T1000 (cell line): ENCODE measurements around the gene CHRNA4.

Source experiments
- DNase-seq: peaks from one replicate; lab custom pipeline; 2025; ENCODE audit warnings: mixed read lengths; lab: John Stamatoyannopoulos, UW

Gene CHRNA4

DNA sequence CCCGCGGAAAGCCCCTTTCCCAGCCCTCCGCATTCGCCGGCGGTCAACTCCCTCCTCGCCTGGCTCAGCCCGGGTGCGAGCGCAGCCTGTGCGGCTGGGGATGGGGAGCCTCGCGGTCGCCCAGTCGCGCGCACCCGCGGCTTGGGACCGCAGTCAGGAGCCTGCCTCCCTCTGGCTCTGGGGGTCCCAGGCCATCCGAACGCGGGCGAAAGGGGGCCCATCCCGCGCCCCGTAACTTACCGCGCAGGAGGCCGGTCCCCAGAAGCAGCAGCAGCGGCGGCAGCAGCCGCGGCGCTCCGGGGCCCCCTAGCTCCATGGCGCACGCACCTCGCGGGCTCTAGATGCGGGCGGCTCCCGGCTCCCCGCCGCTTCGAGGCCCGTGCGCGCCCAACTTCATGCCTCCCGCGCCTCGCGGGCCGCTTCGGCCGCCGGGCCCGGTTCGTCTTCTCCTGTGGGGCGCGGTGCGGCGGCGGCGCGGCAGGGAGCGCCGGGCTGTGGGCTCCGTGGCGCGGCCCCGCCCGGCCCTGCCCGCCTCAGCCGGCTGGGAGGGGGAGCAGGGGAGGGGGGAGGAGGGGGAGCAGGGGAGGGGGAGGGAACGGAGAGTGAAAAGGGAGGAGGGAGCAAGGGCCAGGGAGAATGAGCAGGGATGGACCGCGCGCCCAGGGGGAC is at the start of gene CHRNA4:
CHRNA4 (minus strand) TSS at position 500 of the 669 bp plus-strand sequence; CDS start at position 316, 184 bp downstream.
- DNase-seq: no peak

DNA sequence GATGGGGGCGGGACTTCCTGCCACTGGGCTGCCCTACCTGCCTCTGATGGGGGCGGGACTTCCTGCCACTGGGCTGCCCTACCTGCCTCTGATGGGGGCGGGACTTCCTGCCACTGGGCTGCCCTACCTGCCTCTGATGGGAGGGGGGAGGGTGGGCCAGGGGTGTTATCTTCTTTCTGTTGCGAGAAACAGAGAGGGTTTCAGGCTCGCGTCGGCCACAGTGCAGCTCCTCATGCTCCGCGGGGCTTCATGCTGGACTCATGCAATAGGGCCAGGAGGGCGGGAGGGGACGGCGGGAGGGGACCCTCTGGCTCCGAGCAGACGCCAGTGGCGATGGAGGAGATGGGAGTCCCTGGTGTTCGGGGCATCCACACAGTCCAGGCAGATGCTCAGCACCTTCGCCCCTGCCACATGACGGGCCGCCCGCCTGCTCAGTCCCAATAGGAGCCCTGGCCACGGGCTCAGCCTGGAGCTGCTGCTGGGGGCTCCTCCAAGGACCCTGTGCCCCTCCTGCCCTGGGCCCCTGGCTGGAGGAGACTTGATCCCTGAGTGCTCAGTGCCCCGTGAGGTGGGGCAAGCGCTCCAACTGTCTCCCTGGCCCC is 48.8 kb upstream of the CHRNA4 start:
- no peak for DNase-seq

DNA sequence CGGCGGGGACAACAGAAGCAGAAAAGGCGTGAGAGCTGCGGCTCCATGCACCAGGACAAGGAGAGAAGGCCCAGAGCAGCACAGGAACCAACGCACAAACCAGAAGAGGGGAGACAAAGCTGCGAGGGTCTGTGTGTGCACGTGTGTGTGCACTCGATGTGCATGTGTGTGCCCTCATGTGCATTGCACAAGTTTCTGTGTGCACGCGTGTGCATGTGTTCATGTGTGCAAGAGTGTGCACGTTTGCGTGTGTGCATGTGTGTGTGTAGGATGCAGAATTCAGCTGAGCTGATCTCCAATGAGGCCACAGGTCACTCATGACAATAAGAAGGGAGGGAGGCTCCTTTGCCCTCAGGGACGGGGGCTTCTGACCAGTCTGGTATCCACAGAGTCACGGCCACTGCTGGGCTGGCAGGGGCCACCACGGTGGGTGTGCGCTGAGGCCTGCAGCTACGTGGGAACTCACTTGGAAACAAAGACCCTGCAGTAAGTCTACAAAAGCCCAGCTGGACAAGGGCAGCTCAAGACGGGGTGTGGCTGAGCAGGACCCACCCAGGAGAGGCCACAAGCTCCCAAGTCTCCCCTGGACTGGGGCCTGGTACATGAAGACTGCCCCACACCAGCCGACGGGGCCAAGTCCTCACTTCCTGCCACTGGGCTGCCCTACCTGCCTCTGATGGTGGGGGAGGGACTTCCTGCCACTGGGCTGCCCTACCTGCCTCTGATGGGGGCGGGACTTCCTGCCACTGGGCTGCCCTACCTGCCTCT is 48.1 kb upstream of the CHRNA4 start:
- no peak for DNase-seq

DNA sequence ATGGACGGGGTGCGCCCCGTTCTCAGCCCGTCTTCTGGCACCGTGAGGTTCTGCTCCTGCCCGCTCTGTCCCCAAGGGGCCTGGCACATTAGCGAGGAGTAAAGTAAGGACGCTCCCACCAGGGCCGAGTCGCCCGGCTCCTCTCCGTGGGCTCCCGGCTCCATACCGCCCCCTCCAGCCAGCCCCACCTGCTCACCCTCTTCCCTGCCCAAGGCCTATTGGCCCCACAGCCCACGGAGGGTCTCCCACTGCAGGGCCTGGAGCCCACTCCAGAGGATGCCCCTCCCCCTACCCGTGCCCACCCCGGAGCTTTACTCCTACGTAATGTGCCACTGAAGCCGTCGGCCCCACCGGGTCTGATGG is 47.5 kb upstream of the CHRNA4 start:
- DNase-seq: no peak

DNA sequence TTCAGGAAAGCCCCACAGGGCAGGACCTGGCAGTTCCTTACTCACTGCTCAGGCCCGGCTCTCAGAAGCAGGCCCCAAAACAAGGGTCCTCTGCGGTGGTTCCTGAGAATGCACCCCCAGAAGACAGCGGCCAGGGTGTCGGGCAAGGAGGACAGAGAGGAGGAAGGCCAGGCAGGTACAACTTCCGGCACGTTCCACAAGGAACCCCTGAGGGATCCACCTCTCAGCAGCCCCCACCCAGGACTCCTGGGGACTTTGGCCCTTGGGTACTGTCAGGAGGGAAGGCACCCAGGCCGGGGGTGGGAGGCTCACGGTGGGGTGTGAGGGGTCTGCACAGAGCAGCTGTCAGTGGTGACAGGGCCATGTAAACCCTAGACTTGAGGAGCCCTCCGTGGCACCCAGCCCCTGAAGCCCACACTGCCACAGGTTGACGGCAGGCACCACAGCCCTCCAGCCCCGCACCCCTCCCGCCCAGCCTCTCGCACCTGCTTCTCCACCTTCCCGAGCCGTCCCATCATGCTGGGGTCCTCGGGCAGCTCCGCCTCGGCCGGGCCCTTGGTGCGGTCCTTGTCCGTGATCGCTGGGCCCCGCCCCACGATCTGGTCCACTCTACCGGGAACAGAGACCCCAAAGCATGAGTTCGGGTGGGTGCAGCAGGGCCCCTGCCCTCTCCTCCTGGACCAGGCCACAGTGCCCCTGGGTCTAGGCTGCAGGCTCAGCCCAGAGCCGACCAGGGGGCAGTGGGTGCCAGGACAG is 47.0 kb upstream of the CHRNA4 start:
- DNase-seq: no peak

DNA sequence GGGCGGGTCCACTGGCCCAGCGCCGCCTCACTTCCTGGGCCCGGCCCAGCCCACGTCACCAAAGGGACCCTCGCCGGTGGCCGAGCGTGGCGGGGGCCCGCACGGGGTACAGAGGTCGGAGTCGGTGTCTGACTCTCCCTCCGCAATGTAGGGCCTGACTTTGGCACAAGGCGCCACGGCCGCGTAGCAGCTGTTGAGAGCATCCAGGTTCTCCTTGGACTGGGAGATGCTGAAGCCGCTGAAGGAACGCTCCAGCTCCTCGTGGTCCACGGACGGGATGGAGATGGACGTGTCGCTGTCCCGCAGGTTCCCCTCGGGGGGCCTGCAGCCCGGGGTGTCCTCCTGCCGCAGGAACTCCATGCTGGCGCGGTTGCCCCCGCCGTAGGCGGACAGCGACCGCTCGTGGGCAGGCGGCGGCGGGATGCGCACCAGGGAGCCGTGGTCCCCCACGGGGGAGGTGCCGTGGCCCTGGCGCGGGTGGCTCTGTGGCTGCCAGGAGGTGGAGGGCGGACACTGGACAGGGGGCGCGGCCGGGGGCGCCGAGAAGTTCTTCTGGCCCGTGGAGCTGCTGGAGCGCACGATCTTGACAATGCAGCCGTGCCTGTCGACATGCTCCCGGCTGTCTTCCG is 45.6 kb upstream of the CHRNA4 start:
- no peak for DNase-seq

DNA sequence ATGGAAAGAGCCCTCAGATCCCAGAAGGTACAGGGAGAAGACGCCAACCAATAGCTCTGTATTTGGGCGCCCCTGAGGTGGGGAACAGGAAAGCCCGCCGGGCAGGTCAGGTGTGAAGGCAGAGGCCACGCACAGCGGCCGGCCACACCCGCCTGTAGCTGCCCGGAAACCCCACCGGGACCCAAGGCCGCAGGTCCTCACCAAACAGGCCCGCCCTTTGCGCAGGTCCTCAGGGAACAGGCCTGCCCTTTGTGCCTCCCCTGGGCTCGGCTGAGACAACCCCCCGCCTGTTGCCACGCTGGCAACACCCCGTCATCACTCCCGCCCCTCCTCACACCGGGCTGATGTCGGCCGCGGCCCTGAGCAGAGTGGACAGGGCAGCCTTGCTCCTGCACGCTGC is 44.9 kb upstream of the CHRNA4 start:
- DNase-seq: no peak

DNA sequence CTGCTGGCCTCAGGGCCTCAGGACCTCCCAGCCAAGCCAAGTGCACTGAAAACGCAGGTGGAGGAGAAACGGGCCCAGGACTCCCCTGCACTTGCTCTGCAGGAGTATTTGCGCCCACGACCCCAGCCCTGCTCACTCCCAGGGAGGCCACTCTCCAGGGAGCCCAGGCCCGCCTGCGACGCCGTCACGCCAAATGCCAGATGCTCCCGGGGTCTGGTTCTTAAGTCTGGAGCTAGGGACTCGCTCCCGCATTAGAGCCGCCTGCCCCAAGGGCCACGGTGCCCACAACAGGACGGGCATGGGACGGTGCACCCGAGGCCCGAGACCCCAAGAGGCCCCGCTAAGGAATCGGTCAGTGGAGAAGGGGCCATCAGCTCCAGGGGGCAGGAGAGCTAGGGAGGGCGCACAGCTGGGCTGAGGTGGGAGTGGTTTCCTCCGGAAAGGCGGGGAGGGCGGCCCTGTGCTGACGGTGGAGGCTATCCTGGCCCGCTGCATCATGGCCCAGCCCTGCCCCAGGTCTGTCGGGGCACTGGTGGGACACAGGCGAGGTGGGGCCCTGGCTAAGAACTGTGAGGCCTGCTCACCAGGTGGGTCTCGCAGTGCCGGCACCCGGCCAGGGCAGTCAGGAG is 44.1 kb upstream of the CHRNA4 start:
- no peak for DNase-seq

DNA sequence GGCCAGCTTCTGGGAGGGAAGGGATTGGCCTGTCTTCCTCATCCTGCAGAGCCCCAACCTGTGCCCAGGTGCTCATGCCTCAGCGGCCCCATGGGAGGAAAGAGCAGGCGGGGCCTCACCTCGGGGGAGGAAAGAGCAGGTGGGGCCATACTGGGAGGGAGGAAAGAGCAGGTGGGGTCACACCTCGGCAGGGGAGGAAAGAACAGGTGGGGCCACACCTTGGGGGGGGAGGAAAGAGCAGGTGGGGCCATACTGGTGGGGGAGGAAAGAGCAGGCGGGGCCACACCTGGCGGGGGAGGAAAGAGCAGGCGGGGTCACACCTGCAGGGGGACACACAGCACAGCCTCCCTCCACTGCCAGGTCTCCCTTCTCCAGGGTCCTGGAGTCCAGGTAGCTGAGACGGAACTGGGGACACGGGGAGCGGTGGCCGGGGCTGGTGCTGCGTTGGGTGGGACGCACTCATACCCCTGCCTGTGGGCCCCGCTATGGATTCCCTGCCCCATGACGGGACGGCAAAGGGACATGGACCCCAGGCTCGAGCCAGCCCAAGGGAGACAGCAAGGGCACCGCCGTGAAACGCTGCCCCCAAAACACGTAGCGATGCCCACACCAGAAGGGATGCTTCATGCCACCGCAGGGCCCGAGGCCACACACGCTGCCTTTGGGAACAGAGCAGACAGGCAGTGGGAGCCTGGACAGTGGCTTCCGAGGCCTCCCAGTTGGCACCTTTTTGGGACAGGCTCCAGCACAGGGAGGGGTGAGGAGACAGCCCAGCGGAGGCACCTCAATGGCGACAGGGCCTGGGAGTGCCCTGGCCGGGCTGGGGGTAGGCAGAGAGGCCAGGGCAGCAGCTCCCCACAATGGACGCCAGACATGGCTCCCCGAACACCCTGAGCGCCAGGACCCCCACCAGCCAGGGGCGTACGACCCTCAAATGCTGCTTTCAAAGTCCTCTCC is 43.3 kb upstream of the CHRNA4 start:
- DNase-seq: no peak

DNA sequence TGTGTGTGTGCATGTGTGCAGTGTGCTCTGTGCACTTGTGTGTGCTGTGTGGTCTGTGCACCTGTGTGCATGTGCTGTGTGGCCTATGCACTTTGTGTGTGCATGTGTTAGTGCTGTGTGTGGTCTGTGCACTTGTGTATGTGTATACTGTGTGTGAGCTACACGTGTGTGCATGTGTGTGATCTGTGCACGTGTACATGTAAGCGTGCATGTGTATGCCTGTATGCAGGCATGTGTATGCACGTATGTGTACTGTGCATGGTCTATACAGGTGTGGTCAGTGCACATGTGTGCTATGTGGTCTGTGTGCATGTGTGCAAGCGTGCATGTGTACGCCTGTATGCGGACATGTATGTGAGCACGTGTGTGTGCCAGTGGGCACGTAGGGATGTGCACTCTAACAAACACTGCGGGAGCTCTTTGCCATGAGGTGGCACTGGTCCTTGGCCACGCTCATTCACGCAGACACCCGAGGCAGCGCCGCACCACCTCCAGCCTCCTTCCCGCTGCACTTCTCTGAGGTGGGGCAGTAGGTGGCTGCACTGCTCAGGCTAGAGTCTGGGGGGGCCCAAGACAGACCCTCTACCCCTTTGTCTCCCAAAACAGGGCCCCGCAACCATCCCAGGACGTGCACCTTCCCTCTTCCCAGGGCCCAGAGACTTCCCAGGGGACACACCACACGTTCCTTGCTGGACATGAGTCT is 42.4 kb upstream of the CHRNA4 start:
- no peak for DNase-seq

DNA sequence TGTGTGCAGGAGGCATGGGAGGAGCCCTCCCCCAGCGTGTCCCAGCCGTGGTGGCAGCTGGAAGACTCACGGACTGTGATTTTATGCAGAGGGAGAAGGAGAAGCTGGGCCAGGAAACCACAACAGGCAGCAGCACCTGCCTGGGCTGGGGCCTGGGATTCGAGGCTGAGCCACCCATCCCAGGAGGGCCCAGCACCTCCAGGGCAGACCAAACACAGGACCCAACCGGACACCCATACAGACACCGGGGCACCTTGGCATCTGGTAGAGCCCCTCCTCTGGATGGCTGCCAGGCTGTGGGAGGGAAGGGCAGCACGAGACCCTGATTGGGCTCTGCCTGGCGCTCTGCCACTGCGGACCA is 41.7 kb upstream of the CHRNA4 start:
- no peak for DNase-seq

DNA sequence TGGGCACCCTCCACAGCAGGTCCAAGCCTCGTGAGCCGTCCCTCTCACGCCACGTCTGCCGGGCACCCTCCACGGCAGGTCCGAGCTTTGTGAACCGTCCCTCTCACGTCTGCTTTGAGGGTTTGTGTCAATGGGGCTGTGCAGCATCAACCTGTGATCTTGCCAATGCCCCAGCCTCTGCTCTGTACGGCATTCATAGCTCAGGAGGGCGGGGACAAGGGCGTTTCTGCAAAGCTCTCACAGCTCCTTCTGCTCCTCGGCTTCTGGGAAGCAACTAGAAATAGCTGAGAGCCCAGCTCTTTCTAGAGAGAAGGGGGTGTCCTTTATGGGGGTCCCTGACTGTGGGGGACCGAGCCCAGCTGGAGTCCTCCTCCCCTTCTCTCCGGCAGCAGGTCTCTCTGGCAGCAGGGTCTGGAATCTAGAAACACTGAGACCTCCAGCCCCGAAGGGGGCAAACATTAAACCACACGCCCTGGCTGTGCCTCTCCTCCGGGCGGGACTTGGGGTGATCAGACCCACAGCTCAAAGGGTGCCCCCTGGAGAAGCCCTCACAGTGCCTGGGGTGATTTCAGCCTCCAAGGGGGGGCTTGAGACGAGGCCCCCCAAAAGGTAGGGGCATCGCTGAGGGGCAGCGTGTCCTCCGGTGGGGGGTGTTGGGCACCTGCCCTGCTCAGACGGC is 41.2 kb upstream of the CHRNA4 start:
- no peak for DNase-seq

DNA sequence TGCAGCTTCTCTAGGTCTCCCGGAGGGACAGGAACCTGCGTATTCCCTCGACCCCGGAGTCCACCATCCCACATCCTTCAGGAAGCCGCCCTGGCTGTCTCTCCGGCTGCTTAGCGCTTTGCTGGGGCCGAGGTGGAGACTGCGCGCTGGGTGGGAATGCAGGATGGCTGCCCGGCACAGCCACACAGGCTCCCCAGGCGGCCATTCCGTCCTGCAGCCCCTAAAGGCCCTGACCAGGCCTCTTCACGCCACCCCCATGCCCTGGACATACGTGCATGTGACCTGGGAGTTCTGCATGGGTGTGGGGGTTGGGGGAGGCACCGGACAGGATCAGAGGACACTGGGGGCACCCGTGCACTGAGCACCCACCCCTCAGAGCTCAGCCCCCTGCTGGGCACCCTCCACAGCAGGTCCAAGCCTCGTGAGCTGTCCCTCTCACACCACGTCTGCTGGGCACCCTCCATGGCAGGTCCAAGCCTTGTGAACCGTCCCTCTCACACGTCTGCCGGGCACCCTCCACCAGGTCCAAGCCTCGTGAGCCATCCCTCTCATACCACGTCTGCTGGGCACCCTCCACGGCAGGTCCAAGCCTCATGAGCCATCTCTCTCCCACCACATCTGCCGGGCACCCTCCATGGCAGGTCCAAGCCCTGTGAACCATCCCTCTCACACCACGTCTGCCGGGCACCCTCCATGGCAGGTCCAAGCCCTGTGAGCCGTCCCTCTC is 40.4 kb upstream of the CHRNA4 start:
- DNase-seq: no peak

DNA sequence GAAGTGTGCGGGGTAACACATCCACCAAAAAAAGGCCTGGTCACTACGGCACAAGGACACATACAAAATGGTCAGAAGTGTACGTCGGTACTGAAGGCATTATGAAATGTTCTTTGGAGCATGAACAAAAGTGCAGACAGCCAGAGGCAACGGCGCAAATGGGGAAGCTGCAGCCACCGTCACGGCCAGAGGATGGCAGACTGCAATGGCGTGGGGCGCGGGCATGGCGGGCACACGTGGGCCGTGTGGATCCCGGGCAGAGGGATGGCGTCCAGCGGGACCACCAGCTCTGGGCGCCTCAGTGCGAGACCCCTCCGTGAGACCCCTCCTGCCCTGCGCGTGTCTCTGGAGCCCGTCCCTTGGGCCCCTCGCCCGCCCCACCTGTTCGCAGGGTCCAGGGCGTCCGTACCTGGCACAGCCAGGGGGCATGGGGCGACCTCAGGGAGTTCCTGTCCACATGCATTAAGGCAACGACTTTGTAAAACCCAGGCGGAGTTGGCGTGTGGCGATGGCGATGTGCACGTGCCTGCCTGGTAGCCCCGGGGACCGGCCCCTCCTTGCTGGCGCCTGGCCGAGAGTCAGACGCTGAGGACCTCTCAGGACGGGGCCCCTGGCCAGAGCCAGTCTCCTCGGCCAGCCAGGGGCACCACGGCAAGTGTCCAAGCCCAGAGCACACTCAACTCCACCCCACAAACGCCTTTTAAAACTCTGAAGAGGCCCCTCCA is 39.5 kb upstream of the CHRNA4 start:
- DNase-seq: no peak

DNA sequence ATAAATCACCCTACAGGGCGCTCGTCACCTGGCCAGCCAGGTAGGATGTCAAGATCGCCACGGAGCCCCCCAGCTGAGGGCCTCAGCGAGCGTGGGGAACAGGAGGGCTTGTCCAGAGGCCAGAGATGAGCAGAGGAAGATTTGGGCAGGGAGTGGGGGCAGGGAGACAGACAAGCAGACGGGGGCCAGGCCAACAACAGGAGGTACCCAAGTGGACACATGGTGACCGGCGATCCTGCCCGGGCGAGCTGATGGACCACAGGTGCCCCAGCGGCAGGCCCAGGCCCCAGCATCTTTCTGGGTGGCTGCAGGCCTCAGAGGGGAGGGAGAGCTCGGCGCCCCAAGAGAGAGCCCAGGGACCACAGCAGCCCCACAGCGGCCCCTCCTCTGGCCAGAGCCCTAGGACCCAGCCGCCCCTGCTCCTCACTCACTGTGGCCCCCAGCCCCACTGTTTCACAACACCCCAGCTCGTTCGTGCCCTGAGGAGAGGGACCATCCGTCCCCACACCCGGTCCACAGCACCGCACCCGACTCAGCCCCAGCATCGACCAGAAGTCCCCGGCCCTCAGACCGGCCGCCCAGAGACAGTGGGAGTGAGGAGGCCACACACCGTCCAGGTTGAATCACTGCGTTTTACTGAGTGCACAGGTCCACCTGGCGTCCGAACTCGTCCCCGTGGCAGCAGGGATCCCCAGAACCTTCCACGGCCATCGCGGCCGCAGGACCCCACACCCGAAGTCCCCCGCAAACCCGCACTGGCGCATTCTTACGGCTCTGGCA is 38.6 kb upstream of the CHRNA4 start:
- no peak for DNase-seq

DNA sequence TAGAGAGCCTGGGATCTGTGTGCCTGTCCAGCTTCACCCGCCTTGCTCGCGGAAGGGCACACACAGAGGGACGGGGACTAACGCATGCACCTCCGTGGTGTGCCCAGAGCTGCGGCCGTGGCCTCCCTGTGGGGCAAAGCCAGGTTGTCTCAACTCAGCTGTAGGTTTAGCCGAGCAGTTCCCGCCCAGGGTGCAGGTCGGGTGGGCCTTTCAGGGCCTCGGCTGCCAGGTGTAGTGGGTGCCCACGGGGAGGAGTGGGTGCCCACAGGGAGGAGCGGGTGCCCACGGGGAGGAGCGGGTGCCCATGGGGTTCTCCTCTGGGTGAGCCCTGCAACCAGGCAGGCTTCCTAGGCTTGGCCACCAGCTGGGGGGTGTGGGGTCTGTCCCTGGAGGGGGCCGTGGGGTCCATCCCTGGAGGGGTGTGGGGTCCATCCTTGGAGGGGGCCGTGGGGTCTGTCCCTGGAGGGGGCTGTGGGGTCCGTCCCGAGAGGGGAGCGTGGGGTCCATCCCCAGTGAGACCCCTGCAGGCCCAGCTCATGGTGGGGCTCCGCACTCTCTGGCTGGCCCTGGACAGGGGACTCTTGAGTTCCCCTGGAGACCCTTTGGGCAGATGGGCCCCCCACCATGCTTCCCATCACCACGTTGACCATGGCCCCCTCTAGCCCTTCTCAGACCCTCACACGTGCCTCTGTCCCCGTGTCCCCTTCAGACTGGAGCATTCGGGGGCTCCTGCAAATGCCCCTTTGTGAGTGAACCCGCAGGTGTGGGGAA is 37.8 kb upstream of the CHRNA4 start:
- DNase-seq: no peak
